Measurements from ENCODE around the gene MGLL.

MGLL gene

GRCh38 chr3:127790882-127791183 is 31.5 kb downstream of the MGLL start:
- H3K9ac ChIP-seq (ENCODE audit: low read length) = no peak overlapping the region
- peaks cover 3% of the 10 kb centered on the region for H3K36me3 ChIP-seq (ENCODE audit: control insufficient read depth, insufficient read depth, low read length)
- no peaks in the 10 kb centered on the region for H3K27me3 ChIP-seq (ENCODE audit: control insufficient read depth, insufficient read depth, low read length)
- H3K4me3 ChIP-seq (ENCODE audit: low read length) = no peak overlapping the region
- H3K27ac ChIP-seq (ENCODE audit: low read depth, low read length) = peak overlapping the region; percentile 87
- H3K4me1 ChIP-seq (ENCODE audit: control insufficient read depth, insufficient read depth, low read length) = peaks cover 55% of the 10 kb centered on the region

DNA sequence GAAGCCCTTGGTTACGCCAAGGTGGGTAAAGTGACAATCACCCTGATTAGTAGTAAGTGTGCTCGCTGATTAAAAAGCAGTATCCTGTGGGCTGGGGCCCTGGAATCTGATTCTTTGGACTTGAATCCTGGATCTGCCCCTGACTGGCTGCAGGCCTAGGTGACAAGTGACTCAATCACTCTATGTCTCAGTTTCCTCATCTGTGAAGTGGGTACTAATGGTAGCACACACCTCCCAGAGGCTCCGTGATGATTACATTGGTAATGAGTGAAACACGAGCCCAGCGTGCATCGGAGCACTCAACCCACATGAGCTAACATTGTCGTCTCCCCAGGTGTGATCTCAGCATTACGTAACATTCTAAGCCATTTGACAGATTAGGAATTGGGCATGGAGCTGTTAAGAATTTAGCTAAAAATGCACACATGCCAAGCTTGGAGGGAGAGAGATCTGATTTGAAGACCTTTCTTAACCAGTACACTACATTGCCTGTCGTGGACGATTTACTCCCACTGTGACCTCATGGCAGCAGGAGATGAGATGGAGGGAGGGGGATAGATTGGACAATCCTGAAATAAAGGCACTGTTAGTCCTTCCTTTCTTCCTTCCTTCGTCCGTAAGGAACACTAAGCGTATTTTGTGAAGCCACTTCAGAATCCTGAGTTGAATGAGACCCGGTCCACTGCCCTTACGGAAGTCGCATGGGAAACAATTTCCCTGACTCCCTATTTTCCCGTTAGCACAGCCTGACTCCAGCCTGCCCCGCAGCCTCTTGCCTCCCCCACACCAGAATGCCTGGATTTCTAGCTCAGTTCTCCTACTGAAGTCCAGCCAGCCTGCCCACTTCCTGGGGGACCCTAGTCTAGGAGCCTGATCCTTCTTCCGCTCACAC is 32.1 kb downstream of the MGLL start:
- no peak overlapping the region for H3K4me3 ChIP-seq (ENCODE audit: low read length)
- peaks cover 61% of the 10 kb centered on the region for H3K4me1 ChIP-seq (ENCODE audit: control insufficient read depth, insufficient read depth, low read length)
- H3K9ac ChIP-seq (ENCODE audit: low read length) = no peak overlapping the region
- H3K27ac ChIP-seq (ENCODE audit: low read depth, low read length) = peak overlapping the region; percentile 95
- H3K27me3 ChIP-seq (ENCODE audit: control insufficient read depth, insufficient read depth, low read length) = no peaks in the 10 kb centered on the region
- H3K36me3 ChIP-seq (ENCODE audit: control insufficient read depth, insufficient read depth, low read length) = peaks cover 3% of the 10 kb centered on the region

- H3K36me3 ChIP-seq (ENCODE audit: control insufficient read depth, insufficient read depth, low read length) = no peaks in the 10 kb centered on the region
- H3K9ac ChIP-seq (ENCODE audit: low read length) = no peak overlapping the region
- no peak overlapping the region for H3K4me3 ChIP-seq (ENCODE audit: low read length)
- H3K27me3 ChIP-seq (ENCODE audit: control insufficient read depth, insufficient read depth, low read length) = no peaks in the 10 kb centered on the region
- peak overlapping the region; percentile 95 for H3K27ac ChIP-seq (ENCODE audit: low read depth, low read length)
- H3K4me1 ChIP-seq (ENCODE audit: control insufficient read depth, insufficient read depth, low read length) = peaks cover 66% of the 10 kb centered on the region
Observed at GRCh38 chr3:127789051-127789450, 33.3 kb downstream of the MGLL start.

DNA sequence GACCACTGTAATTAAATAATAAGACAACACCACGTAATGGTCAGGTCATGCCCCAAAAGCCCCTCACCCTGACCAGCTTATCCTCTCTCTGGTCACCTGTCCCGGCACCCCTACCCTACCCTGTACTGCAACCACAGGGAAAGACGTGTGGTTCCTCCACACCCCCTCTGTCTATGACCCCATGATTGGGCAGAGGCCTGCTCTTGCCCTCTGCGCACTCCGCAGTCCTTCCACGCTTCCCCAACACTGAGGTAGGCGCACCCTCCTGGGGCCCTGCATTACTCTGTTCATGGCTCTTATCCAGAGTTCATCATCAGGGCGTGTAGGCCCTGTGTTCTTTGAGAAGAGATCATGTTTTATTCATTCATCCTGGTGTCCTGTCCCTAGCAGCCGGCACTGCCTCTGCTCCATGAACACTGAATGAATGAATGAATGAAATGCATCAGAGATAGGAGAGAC is 33.8 kb downstream of the MGLL start:
- no peaks in the 10 kb centered on the region for H3K36me3 ChIP-seq (ENCODE audit: control insufficient read depth, insufficient read depth, low read length)
- no peak overlapping the region for H3K4me3 ChIP-seq (ENCODE audit: low read length)
- H3K9ac ChIP-seq (ENCODE audit: low read length) = no peak overlapping the region
- H3K27ac ChIP-seq (ENCODE audit: low read depth, low read length) = peak overlapping the region; percentile 95
- peaks cover 66% of the 10 kb centered on the region for H3K4me1 ChIP-seq (ENCODE audit: control insufficient read depth, insufficient read depth, low read length)
- H3K27me3 ChIP-seq (ENCODE audit: control insufficient read depth, insufficient read depth, low read length) = no peaks in the 10 kb centered on the region

DNA sequence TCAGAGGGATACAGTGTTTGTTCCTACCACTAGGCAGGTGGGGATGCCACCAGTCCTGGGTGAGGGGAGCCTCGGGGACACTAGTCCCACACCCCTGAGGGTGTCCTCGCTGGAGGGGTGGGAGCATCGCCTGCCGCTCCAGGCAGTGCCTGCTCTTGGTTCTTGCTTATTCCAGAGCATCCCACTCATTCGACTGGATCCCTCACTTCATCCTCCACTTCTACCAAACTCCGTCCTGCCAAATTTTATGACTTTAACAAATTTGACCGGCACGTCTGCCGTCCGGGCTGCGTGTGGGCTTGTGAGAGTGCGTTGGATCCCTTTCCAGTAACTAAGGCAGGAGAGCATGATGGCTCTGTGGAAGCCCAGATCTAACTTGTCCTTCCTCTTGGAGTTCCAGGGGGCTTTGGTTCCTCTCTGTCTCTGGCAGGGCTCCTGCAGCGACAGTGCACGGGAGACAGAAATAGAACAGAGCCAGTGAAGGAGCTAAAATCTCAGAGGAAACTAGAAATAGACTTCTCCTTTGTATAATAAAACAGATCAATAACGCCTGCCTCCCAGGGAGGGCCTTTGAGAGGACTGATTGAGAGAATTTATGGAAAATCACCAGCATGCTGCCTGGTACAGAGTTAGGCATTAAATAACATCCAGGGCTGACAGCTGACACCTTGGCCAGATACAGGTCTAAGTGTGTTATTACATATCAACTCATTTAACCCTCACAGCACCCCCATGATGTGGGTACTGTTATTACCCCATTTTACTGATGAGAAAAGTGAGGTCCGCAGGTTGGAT is 34.5 kb downstream of the MGLL start:
- no peak overlapping the region for H3K4me3 ChIP-seq (ENCODE audit: low read length)
- no peaks in the 10 kb centered on the region for H3K27me3 ChIP-seq (ENCODE audit: control insufficient read depth, insufficient read depth, low read length)
- H3K9ac ChIP-seq (ENCODE audit: low read length) = peak overlapping the region; percentile 33
- H3K27ac ChIP-seq (ENCODE audit: low read depth, low read length) = peak overlapping the region; percentile 95
- no peaks in the 10 kb centered on the region for H3K36me3 ChIP-seq (ENCODE audit: control insufficient read depth, insufficient read depth, low read length)
- peaks cover 62% of the 10 kb centered on the region for H3K4me1 ChIP-seq (ENCODE audit: control insufficient read depth, insufficient read depth, low read length)

- Histone ChIP-seq H3K4me3 (ENCODE audit: low read length) (peak overlapping the region; percentile 2), H3K36me3 (ENCODE audit: control insufficient read depth, insufficient read depth, low read length) (no peaks in the 10 kb centered on the region), H3K27ac (ENCODE audit: low read depth, low read length) (peak overlapping the region; percentile 95), H3K4me1 (ENCODE audit: control insufficient read depth, insufficient read depth, low read length) (peaks cover 58% of the 10 kb centered on the region), H3K27me3 (ENCODE audit: control insufficient read depth, insufficient read depth, low read length) (no peaks in the 10 kb centered on the region), H3K9ac (ENCODE audit: low read length) (no peak overlapping the region)
Observed at GRCh38 chr3:127787071-127787490, 35.2 kb downstream of the MGLL start.

- peak overlapping the region; percentile 95 for H3K27ac ChIP-seq (ENCODE audit: low read depth, low read length)
- H3K27me3 ChIP-seq (ENCODE audit: control insufficient read depth, insufficient read depth, low read length) = no peaks in the 10 kb centered on the region
- H3K4me3 ChIP-seq (ENCODE audit: low read length) = peak overlapping the region; percentile 2
- no peaks in the 10 kb centered on the region for H3K36me3 ChIP-seq (ENCODE audit: control insufficient read depth, insufficient read depth, low read length)
- H3K9ac ChIP-seq (ENCODE audit: low read length) = no peak overlapping the region
- peaks cover 54% of the 10 kb centered on the region for H3K4me1 ChIP-seq (ENCODE audit: control insufficient read depth, insufficient read depth, low read length)
Observed at GRCh38 chr3:127786353-127787070, 35.8 kb downstream of the MGLL start.

GRCh38 chr3:127785711-127786265 is 36.5 kb downstream of the MGLL start:
- Histone ChIP-seq H3K4me3 (ENCODE audit: low read length) (no peak overlapping the region), H3K27ac (ENCODE audit: low read depth, low read length) (peak overlapping the region; percentile 75), H3K36me3 (ENCODE audit: control insufficient read depth, insufficient read depth, low read length) (no peaks in the 10 kb centered on the region), H3K4me1 (ENCODE audit: control insufficient read depth, insufficient read depth, low read length) (peaks cover 54% of the 10 kb centered on the region), H3K9ac (ENCODE audit: low read length) (no peak overlapping the region), H3K27me3 (ENCODE audit: control insufficient read depth, insufficient read depth, low read length) (no peaks in the 10 kb centered on the region)

DNA sequence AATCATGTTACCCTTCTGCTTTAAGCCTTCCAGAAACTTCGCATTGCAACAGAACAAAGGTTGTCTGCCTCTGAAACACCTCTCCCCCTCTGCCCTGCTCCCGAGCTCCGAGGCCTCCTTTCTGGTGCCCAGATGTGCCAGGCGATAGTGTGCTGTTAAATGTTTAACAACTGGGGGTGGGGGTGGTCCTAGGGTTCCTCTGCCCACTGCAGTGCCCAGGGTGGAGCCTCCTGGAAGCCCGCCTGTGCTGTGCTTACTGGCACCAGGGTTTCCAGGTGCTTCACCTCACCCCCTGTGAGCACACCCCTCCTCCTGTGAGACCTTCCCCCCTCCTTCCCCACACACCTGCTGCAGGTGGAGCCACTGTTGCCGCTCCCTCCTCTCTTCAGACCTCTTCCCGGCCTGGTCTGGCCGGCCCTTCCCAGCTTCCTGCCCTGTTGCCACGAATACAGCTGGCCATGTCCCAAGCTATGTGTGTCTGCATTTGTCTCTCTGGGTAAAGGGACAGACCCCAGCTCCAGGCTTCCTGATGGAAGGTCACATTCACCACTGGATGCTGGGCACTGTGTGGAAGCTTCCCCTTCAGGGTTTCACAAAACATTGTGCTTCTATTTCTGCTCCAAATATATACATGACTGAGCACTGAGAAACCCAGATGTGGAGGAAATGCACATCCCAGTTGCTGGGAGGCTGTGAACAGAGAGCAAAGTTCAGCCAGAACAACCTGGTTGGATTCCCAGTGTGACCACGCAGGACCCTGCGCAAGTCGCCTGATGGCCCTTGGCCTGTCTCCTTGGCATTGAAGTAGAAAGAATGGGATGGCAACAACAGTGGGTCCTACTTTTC is 37.2 kb downstream of the MGLL start:
- Histone ChIP-seq H3K36me3 (ENCODE audit: control insufficient read depth, insufficient read depth, low read length) (no peaks in the 10 kb centered on the region), H3K9ac (ENCODE audit: low read length) (no peak overlapping the region), H3K4me3 (ENCODE audit: low read length) (no peak overlapping the region), H3K27ac (ENCODE audit: low read depth, low read length) (peak overlapping the region; percentile 75), H3K27me3 (ENCODE audit: control insufficient read depth, insufficient read depth, low read length) (no peaks in the 10 kb centered on the region), H3K4me1 (ENCODE audit: control insufficient read depth, insufficient read depth, low read length) (peaks cover 48% of the 10 kb centered on the region)

DNA sequence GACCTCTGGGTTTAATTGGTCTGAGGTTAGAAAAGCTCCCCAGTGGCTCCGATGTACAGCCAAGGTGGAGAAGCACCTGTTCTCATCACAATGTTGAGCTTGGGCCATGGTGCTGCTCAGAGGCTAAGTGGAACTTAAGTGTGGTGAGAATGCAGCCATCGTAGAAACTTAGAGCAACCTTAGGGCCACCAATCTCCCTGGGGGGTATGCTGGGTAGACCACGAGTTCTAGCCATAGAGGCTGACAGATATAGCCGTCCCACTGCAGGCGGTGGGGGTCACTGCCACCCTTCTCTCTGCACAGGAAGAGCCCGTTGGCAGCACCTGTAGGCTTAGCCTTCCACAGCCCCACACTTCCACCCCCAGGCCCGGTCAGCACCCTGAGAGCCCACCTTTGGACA is 38.0 kb downstream of the MGLL start:
- H3K27me3 ChIP-seq (ENCODE audit: control insufficient read depth, insufficient read depth, low read length) = no peaks in the 10 kb centered on the region
- no peak overlapping the region for H3K4me3 ChIP-seq (ENCODE audit: low read length)
- H3K36me3 ChIP-seq (ENCODE audit: control insufficient read depth, insufficient read depth, low read length) = no peaks in the 10 kb centered on the region
- H3K27ac ChIP-seq (ENCODE audit: low read depth, low read length) = peak overlapping the region; percentile 75
- no peak overlapping the region for H3K9ac ChIP-seq (ENCODE audit: low read length)
- peaks cover 48% of the 10 kb centered on the region for H3K4me1 ChIP-seq (ENCODE audit: control insufficient read depth, insufficient read depth, low read length)

DNA sequence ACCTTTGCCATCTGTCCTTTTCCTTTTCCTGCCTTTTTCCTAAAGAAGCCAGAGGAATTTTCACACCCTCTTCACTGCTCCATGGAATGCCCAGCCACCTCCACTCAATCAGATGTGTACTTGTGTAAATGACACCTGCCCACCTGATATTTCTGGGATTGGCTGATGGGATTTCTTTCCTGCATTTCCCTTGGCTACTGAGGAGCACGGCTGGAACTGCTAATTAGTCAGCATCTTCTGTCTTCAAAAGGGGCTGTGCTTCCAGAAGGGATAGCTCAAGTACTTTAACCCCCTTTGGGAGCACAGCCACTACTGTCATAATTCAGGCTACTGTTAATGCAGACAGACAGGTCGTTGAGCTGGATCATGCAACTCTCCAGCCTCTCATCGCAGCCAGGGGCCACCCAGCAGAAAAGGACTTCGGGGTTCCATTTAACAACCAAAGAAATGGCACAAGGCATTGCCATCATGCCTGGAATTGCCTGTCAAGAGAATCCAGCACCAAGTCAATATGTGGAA is 38.6 kb downstream of the MGLL start:
- H3K4me3 ChIP-seq (ENCODE audit: low read length) = no peak overlapping the region
- no peaks in the 10 kb centered on the region for H3K36me3 ChIP-seq (ENCODE audit: control insufficient read depth, insufficient read depth, low read length)
- no peaks in the 10 kb centered on the region for H3K27me3 ChIP-seq (ENCODE audit: control insufficient read depth, insufficient read depth, low read length)
- H3K27ac ChIP-seq (ENCODE audit: low read depth, low read length) = peak overlapping the region; percentile 16
- H3K9ac ChIP-seq (ENCODE audit: low read length) = no peak overlapping the region
- peaks cover 44% of the 10 kb centered on the region for H3K4me1 ChIP-seq (ENCODE audit: control insufficient read depth, insufficient read depth, low read length)
